SU-DHL-6 (cell line): ENCODE results near the gene PHF21B.

Experiments
- EZH2phosphoT487 ChIP-seq: fragments of 200-600 bp; sonication (generic), shearing (Covaris generic); conservative IDR thresholded peaks from 2 replicates; pipeline ENCODE4 v1.6.1; 2018; ENCODE audit warnings: mild to moderate bottlenecking, antibody characterized with exemption, low read length, moderate library complexity, mixed read lengths
- TF ChIP-seq, protein P1 (sequence below): fragments of 200-600 bp; sonication (generic); IDR thresholded peaks from one replicate; pipeline ENCODE4 v1.5.1; 2017; ENCODE audit warnings: antibody characterized with exemption, mild to moderate bottlenecking, low read length, moderate library complexity; ENCODE audit not compliant: insufficient read depth, poor library complexity, severe bottlenecking

DNA sequence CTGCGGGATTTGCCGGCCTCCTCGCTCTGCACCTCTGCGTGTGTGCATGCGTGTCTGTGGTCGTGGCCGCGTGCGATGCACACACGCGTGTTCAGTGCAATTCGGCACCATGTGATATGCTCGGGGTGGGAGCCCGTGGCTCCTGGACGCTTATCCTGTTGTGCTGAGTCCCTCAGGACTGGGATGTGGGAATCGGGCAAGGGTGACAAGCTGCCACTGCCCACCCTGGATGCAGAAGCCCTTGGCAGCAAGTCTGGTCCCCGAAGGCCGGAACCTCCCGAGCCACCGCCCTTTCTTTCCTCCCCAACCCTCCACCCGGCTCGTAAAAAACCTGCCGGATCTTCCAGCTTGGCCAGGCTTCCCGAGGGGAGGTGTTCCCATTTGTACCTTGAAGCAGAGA lies 128.2 kb downstream of the PHF21B start:
- TF ChIP-seq, protein P1, sequence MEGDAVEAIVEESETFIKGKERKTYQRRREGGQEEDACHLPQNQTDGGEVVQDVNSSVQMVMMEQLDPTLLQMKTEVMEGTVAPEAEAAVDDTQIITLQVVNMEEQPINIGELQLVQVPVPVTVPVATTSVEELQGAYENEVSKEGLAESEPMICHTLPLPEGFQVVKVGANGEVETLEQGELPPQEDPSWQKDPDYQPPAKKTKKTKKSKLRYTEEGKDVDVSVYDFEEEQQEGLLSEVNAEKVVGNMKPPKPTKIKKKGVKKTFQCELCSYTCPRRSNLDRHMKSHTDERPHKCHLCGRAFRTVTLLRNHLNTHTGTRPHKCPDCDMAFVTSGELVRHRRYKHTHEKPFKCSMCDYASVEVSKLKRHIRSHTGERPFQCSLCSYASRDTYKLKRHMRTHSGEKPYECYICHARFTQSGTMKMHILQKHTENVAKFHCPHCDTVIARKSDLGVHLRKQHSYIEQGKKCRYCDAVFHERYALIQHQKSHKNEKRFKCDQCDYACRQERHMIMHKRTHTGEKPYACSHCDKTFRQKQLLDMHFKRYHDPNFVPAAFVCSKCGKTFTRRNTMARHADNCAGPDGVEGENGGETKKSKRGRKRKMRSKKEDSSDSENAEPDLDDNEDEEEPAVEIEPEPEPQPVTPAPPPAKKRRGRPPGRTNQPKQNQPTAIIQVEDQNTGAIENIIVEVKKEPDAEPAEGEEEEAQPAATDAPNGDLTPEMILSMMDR = no peak
- no peak for TF ChIP-seq EZH2phosphoT487
